A549 (cell line): ENCODE measurements around the gene MS4A5. TPM values are rescaled to one million over a fixed set of nuclear protein-coding genes. Genes with fewer than 3 reads are reported as not detected.

Experiments used
- ATAC-seq, 2 experiments: fragments of 200-7000 bp in 1 of 2; fragments of >200 bp in 1 of 2; cut with Nextera tagmentation in 1 of 2; cut with Tn5 transposase in 1 of 2; 3 replicates each; pipeline versions ENCODE4 v1.8.0 to v1.9.1; 2018 to 2020; ENCODE audit warnings: mild to moderate bottlenecking in 1 of 2, moderate library complexity in 1 of 2
- CTCF ChIA-PET: fragments of 300-600 bp; sonication (Branson Sonifier 250); formaldehyde crosslinking; extraction: SDS; loops from one replicate; lab custom pipeline; 2021; ENCODE audit warnings: antibody characterized with exemption, inconsistent platforms; lab: Yijun Ruan, JAX
- POLR2A ChIA-PET: fragments of 350-600 bp; formaldehyde crosslinking; extraction: SDS; loops from one replicate; lab custom pipeline; 2021; ENCODE audit warnings: antibody characterized with exemption, inconsistent platforms; lab: Yijun Ruan, JAX
- DNase-seq, 2 experiments: peaks; one replicate each; pipeline versions ENCODE4 v3.0.0 to v3.0.0-alpha.2; 2011 to 2016; ENCODE audit warnings: low read depth in 1 of 2, low spot score in 1 of 2
- FAIRE-seq: peaks from 2 replicates; lab custom pipeline; 2011; peaks lifted over from hg19 to GRCh38; lab: Jason Lieb, UNC
- H3K27ac ChIP-seq, 2 experiments: fragments of >200 bp; sonication (Bioruptor Twin); formaldehyde crosslinking; 3 replicates each; pipeline ENCODE4 v1.5.1; 2016 to 2017
- H3K4me1 ChIP-seq: fragments of >200 bp; sonication (Bioruptor Twin); formaldehyde crosslinking; 3 replicates; pipeline ENCODE4 v1.6.1; 2016
- H3K4me2 ChIP-seq: fragments of >200 bp; sonication (Bioruptor Twin); formaldehyde crosslinking; 3 replicates; pipeline ENCODE4 v1.6.1; 2016
- H3K4me3 ChIP-seq: fragments of >200 bp; sonication (Bioruptor Twin); formaldehyde crosslinking; 3 replicates; pipeline ENCODE4 v1.5.1; 2016
- H3K9me3 ChIP-seq: fragments of >200 bp; sonication (Bioruptor Twin); formaldehyde crosslinking; 3 replicates; pipeline ENCODE4 v1.6.1; 2016
- CEBPB ChIP-seq, 2 experiments: fragments of >200 bp in 1 of 2; sonication (Bioruptor Twin) in 1 of 2; formaldehyde crosslinking in 1 of 2; IDR thresholded peaks; 2 replicates each; pipeline ENCODE4 v1.6.1; 2012 to 2016
- CHD2 ChIP-seq: fragments of 150-350 bp; IDR thresholded peaks from 2 replicates; pipeline ENCODE4 v1.6.1; 2014; ENCODE audit warnings: low read length; ENCODE audit not compliant: partially characterized antibody
- EHMT2 ChIP-seq: fragments of 200-600 bp; sonication (generic); IDR thresholded peaks from 2 replicates; pipeline ENCODE4 v1.6.1; 2016; ENCODE audit warnings: antibody characterized with exemption, low read depth, mild to moderate bottlenecking, moderate library complexity
- EP300 ChIP-seq, 2 experiments: fragments of >200 bp; sonication (Bioruptor Twin); formaldehyde crosslinking; IDR thresholded peaks; 2 replicates in 1 of 2; 3 replicates in 1 of 2; pipeline ENCODE4 v1.6.1; 2016 to 2017
- ESRRA ChIP-seq: fragments of 150-350 bp; IDR thresholded peaks from 2 replicates; pipeline ENCODE4 v1.6.1; 2014; ENCODE audit warnings: mild to moderate bottlenecking, low read length, borderline replicate concordance
- FOSB ChIP-seq: fragments of 250-450 bp; sonication (Bioruptor Pico); IDR thresholded peaks from 2 replicates; pipeline ENCODE4 v1.5.0; 2020; ENCODE audit warnings: mild to moderate bottlenecking, moderate library complexity
- FOXS1 ChIP-seq: fragments of 250-450 bp; sonication (Bioruptor Pico); IDR thresholded peaks from 2 replicates; pipeline ENCODE4 v1.5.0; 2020; ENCODE audit warnings: mild to moderate bottlenecking, moderate library complexity
- GATA3 ChIP-seq: IDR thresholded peaks from 2 replicates; pipeline ENCODE4 v1.6.1; 2012; ENCODE audit warnings: borderline replicate concordance
- HDAC2 ChIP-seq: fragments of 200-600 bp; sonication (generic); IDR thresholded peaks from 2 replicates; pipeline ENCODE4 v1.6.1; 2016
- HEYL ChIP-seq: fragments of 250-450 bp; sonication (Bioruptor Pico); IDR thresholded peaks from 2 replicates; pipeline ENCODE4 v1.8.0; 2021; ENCODE audit warnings: mild to moderate bottlenecking, moderate library complexity
- HOXB13 ChIP-seq: fragments of 250-450 bp; sonication (Bioruptor Pico); IDR thresholded peaks from 2 replicates; pipeline ENCODE4 v1.5.0; 2020; ENCODE audit warnings: low read depth, mild to moderate bottlenecking, moderate library complexity
- KDM5A ChIP-seq: fragments of 200-600 bp; sonication (generic); IDR thresholded peaks from 2 replicates; pipeline ENCODE4 v1.6.1; 2016; ENCODE audit warnings: antibody characterized with exemption, mild to moderate bottlenecking
- NPAS2 ChIP-seq: fragments of 250-450 bp; sonication (Bioruptor Pico); IDR thresholded peaks from 2 replicates; pipeline ENCODE4 v1.8.0; 2022; ENCODE audit warnings: mild to moderate bottlenecking, moderate library complexity, borderline replicate concordance
- NR3C1 ChIP-seq: fragments of >200 bp; sonication (Bioruptor Twin); formaldehyde crosslinking; IDR thresholded peaks from 3 replicates; pipeline ENCODE4 v1.6.1; 2017
- PHF8 ChIP-seq: fragments of 200-600 bp; sonication (generic); IDR thresholded peaks from 2 replicates; pipeline ENCODE4 v1.6.1; 2016; ENCODE audit warnings: low read depth, mild to moderate bottlenecking, antibody characterized with exemption, moderate library complexity, borderline replicate concordance
- RCOR1 ChIP-seq: fragments of 150-350 bp; IDR thresholded peaks from 2 replicates; pipeline ENCODE4 v1.6.1; 2014; ENCODE audit warnings: antibody characterized with exemption, low read length, low read depth
- RNF2 ChIP-seq: fragments of 200-600 bp; sonication (generic); IDR thresholded peaks from 2 replicates; pipeline ENCODE4 v1.6.1; 2016; ENCODE audit warnings: low read depth, mild to moderate bottlenecking, antibody characterized with exemption, moderate library complexity, borderline replicate concordance
- SREBF2 ChIP-seq: fragments of 450-650 bp; IDR thresholded peaks from 2 replicates; pipeline ENCODE4 v1.6.1; 2014; ENCODE audit warnings: mild to moderate bottlenecking, moderate library complexity
- ZFP36 ChIP-seq: fragments of 450-650 bp; IDR thresholded peaks from 2 replicates; pipeline ENCODE4 v1.6.1; 2014; ENCODE audit warnings: borderline replicate concordance; ENCODE audit not compliant: partially characterized antibody
- WGBS: methylation state at CpG from one replicate; pipeline ENCODE4 v1.1.6; 2017; ENCODE audit errors: missing lambda C conversion rate; 5-methylcytosine and 5-hydroxymethylcytosine counted together
- polyA plus RNA-seq, 4 experiments: library from polyadenylated mRNA; depleted of rRNA in 3 of 4; stranded (reverse); fragments of >200 nt; fragmentation: RNase III in 1 of 4; extraction: RNeasy Plus Mini Kit Qiagen cat#74134 plus additional on column Dnase treatment in 1 of 4; gene quantifications; 2 replicates in 3 of 4; 3 replicates in 1 of 4; pipeline ENCODE4 v1.2.3, GENCODE V29; 2011 to 2017
- TF ChIP-seq, protein P1 (sequence below): fragments of >200 bp; sonication (Bioruptor Twin); formaldehyde crosslinking; IDR thresholded peaks from 2 replicates; pipeline ENCODE4 v1.6.1; 2016
- TF ChIP-seq, protein P2 (sequence below): fragments of 250-450 bp; sonication (Bioruptor Pico); IDR thresholded peaks from 2 replicates; pipeline ENCODE4 v1.5.0; 2020; ENCODE audit warnings: low read depth, mild to moderate bottlenecking, moderate library complexity
- TF ChIP-seq, protein P3 (sequence below): IDR thresholded peaks from 2 replicates; pipeline ENCODE4 v1.6.1; 2012
- TF ChIP-seq, protein P4 (sequence below): IDR thresholded peaks from 2 replicates; pipeline ENCODE4 v1.6.1; 2012; ENCODE audit warnings: low read depth, borderline replicate concordance
- TF ChIP-seq, protein P5 (sequence below): fragments of 200-600 bp; sonication (generic); IDR thresholded peaks from 2 replicates; pipeline ENCODE4 v1.6.1; 2016; ENCODE audit warnings: antibody characterized with exemption, mild to moderate bottlenecking, moderate library complexity

MS4A5 gene
- polyA plus RNA-seq, 2 of the 4 experiments (the other 2 are of a cell fraction), result not detected

DNA sequence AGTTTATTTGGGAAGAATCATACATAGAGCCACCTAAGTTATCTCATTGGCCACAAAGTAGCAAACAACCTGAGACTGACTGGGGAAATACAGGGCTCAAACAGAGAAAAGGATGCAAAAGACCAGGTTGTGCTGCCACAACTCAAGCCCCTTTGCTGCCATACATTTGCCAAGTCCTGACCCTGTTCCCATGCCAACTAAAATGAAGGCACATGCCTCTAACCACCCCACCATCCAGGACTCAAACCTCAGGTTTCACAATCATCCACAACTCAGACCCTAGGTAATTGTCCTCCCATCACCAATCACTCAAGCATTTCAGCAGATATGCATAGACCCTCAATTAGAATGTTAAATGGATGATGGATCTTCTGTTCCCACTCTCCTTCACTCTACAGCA lies 24.8 kb downstream of the MS4A5 start:
- TF ChIP-seq, protein P1, sequence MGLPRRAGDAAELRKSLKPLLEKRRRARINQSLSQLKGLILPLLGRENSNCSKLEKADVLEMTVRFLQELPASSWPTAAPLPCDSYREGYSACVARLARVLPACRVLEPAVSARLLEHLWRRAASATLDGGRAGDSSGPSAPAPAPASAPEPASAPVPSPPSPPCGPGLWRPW, result no peak
- TF ChIP-seq, protein P2, sequence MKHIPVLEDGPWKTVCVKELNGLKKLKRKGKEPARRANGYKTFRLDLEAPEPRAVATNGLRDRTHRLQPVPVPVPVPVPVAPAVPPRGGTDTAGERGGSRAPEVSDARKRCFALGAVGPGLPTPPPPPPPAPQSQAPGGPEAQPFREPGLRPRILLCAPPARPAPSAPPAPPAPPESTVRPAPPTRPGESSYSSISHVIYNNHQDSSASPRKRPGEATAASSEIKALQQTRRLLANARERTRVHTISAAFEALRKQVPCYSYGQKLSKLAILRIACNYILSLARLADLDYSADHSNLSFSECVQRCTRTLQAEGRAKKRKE (CRISPR knock-in tag), result no peak
- no peak for TF ChIP-seq RNF2
- no peak for TF ChIP-seq CEBPB (IDR thresholded peaks at IDR 0.05)
- TF ChIP-seq FOXS1 (CRISPR knock-in tag), result no peak
- TF ChIP-seq KDM5A, result no peak
- TF ChIP-seq EHMT2, result no peak
- TF ChIP-seq HOXB13 (CRISPR knock-in tag), result no peak
- no peak for TF ChIP-seq CHD2
- TF ChIP-seq, protein P3, sequence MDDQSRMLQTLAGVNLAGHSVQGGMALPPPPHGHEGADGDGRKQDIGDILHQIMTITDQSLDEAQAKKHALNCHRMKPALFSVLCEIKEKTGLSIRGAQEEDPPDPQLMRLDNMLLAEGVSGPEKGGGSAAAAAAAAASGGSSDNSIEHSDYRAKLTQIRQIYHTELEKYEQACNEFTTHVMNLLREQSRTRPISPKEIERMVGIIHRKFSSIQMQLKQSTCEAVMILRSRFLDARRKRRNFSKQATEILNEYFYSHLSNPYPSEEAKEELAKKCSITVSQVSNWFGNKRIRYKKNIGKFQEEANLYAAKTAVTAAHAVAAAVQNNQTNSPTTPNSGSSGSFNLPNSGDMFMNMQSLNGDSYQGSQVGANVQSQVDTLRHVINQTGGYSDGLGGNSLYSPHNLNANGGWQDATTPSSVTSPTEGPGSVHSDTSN, result no peak
- no peak overlapping the region for H3K4me3 ChIP-seq
- ChIA-PET POLR2A (no interaction called here), CTCF (no interaction called here)
- H3K4me1 ChIP-seq, result no peaks in the 10 kb centered on the region
- no peak for FAIRE-seq
- no peak overlapping the region for H3K4me2 ChIP-seq
- no peak for ATAC-seq
- no peaks in the 10 kb centered on the region for H3K9me3 ChIP-seq
- DNase-seq, result no peak
- H3K27ac ChIP-seq, result no peak overlapping the region

DNA sequence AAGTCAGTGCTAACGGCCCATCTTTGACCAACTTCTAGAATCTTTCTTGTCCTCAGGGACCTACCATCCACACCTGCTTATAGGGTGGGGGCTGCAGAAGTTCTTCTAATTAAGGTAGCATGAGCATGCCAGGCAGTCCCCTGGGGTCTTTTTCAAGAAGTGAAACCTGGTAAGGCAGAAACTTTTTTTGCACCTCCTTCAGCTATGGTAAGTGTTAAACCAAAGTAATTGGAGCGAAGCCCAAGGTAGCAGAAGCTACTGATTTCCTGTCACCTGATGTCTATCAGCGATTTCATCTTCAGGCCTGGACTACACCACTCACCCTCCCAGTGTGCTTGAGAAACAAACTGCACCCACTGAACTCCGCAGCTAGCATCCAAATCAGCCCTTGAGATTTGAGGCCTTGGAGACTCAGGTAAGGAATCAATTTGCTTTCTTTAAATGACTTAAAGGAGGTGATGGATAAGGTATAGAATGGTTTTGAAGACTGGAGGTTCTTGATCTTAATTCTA lies 26.2 kb downstream of the MS4A5 start, which contains the start of gene MS4A1:
Gene MS4A1, plus strand, starts transcription at position 317 of the 512 bp plus-strand sequence. CDS start 6,528 bp downstream, outside the sequence.
- POLR2A ChIA-PET, result no interaction called here
- CTCF ChIA-PET, result no interaction called here
- Histone ChIP-seq H3K4me2 (no peak within 1 kb of the TSS), H3K4me3 (no peak within 1 kb of the TSS), H3K4me1 (no peaks in the 10 kb centered on the region), H3K27ac (no peak within 1 kb of the TSS), H3K9me3 (no peaks in the 10 kb centered on the region)
- FAIRE-seq (no peak), ATAC-seq (no peak), DNase-seq (no peak)
- 0% methylated on average over 4 of the region's 4 CpGs for WGBS
- TF ChIP-seq NR3C1, result no peak
- no peak for TF ChIP-seq GATA3
- TF ChIP-seq, protein P3, result no peak
- TF ChIP-seq RCOR1, result no peak
- TF ChIP-seq SREBF2, result no peak
- TF ChIP-seq HEYL (CRISPR knock-in tag), result no peak
- TF ChIP-seq CHD2, result no peak
- no peak for TF ChIP-seq HDAC2
- TF ChIP-seq FOSB, result no peak

DNA sequence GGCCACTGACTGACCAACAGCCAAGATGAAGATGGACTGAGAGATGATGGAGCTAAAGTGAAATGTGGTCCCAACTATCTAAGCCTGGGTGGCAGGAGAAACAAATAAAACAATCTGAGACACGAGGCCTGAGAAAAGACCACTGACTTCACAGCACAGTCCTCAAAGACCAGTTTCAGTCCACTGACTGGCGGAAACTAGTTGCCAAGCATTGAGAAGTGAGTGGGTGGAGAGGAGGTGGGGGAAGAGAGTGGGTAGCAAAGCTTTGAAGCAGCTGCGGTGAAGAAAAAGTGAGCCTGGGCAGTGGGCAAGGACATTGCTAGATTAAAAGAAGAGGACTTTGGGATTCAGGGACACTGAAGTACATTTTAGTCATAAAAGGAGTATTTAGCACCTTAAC lies 28.2 kb downstream of the MS4A5 start:
- no peak for FAIRE-seq
- H3K9me3 ChIP-seq, result no peaks in the 10 kb centered on the region
- no peak overlapping the region for H3K4me2 ChIP-seq
- DNase-seq, result no peak
- CTCF ChIA-PET, result interaction anchor here (0.8 to 1.3 kb wide), 2 partner anchors 9 to 264 kb away, joined by 3 to 4 read pairs; no protein-coding TSS in a partner anchor
- POLR2A ChIA-PET, result no interaction called here
- no peaks in the 10 kb centered on the region for H3K4me1 ChIP-seq
- no peak for ATAC-seq
- 15% methylated on average over 3 of the region's 3 CpGs for WGBS
- H3K27ac ChIP-seq, result no peak overlapping the region
- no peak overlapping the region for H3K4me3 ChIP-seq
- no peak for TF ChIP-seq EP300 (IDR thresholded peaks at IDR 0.05)
- TF ChIP-seq, protein P4, sequence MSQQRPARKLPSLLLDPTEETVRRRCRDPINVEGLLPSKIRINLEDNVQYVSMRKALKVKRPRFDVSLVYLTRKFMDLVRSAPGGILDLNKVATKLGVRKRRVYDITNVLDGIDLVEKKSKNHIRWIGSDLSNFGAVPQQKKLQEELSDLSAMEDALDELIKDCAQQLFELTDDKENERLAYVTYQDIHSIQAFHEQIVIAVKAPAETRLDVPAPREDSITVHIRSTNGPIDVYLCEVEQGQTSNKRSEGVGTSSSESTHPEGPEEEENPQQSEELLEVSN, result no peak
- TF ChIP-seq HDAC2, result no peak
- TF ChIP-seq ESRRA, result no peak
- TF ChIP-seq HEYL (CRISPR knock-in tag), result no peak
- TF ChIP-seq PHF8, result no peak
- TF ChIP-seq ZFP36, result no peak
- TF ChIP-seq, protein P3, result no peak
- no peak for TF ChIP-seq NPAS2 (CRISPR knock-in tag)
- TF ChIP-seq, protein P5, sequence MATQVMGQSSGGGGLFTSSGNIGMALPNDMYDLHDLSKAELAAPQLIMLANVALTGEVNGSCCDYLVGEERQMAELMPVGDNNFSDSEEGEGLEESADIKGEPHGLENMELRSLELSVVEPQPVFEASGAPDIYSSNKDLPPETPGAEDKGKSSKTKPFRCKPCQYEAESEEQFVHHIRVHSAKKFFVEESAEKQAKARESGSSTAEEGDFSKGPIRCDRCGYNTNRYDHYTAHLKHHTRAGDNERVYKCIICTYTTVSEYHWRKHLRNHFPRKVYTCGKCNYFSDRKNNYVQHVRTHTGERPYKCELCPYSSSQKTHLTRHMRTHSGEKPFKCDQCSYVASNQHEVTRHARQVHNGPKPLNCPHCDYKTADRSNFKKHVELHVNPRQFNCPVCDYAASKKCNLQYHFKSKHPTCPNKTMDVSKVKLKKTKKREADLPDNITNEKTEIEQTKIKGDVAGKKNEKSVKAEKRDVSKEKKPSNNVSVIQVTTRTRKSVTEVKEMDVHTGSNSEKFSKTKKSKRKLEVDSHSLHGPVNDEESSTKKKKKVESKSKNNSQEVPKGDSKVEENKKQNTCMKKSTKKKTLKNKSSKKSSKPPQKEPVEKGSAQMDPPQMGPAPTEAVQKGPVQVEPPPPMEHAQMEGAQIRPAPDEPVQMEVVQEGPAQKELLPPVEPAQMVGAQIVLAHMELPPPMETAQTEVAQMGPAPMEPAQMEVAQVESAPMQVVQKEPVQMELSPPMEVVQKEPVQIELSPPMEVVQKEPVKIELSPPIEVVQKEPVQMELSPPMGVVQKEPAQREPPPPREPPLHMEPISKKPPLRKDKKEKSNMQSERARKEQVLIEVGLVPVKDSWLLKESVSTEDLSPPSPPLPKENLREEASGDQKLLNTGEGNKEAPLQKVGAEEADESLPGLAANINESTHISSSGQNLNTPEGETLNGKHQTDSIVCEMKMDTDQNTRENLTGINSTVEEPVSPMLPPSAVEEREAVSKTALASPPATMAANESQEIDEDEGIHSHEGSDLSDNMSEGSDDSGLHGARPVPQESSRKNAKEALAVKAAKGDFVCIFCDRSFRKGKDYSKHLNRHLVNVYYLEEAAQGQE, result no peak
- TF ChIP-seq, protein P1, result no peak
